ENCODE measurements around the gene IGSF6. TPM values are rescaled to one million over a fixed set of nuclear protein-coding genes. Genes with fewer than 3 reads are reported as not detected.

IGSF6 gene
- polyA plus RNA-seq, 3 donors = 86.2 to 276 (median 159) TPM

GRCh38 chr16:21614896-21615295, 37.5 kb downstream of the IGSF6 start:
- Mint-ChIP-seq H3K27me3 (ENCODE audit: low read depth in 3 of 3) (no peaks in the 10 kb centered on the region), H3K4me1 (peaks cover 95% of the 10 kb centered on the region), H3K4me3 (no peak overlapping the region), H3K36me3 (peaks cover 49 to 59% of the 10 kb centered on the region in 2 donors), H3K27ac (peak overlapping the region; percentile 10 to 95 (median 82)), H3K9me3 (no peaks in the 10 kb centered on the region)
- Histone ChIP-seq H3K27ac (ENCODE audit: low read depth in 1 of 2, low read length in 2 of 2) (peak overlapping the region in 1 of 2 donors; percentile 93), H3K79me2 (ENCODE audit: insufficient read depth, low read length) (peaks cover 100% of the 10 kb centered on the region), H3K9ac (ENCODE audit: insufficient read depth, low read length, poor library complexity, severe bottlenecking) (no peak overlapping the region), H3K4me2 (replicated peaks; ENCODE audit: extremely low read depth, low read length, poor library complexity, severe bottlenecking) (no peak overlapping the region), H3K9me3 (replicated peaks in 1 of 2; ENCODE audit: control insufficient read depth in 1 of 2, insufficient read depth in 1 of 2, low read length in 2 of 2) (no peaks in the 10 kb centered on the region), H3K27me3 (ENCODE audit: control insufficient read depth in 2 of 2, insufficient read depth in 2 of 2, low read length in 2 of 2) (no peaks in the 10 kb centered on the region), H3K4me3 (replicated peaks in 1 of 3; ENCODE audit: low read depth in 2 of 3, low read length in 3 of 3) (no peak overlapping the region), H3K4me1 (ENCODE audit: control insufficient read depth in 1 of 2, insufficient read depth in 2 of 2, low read length in 2 of 2) (peaks cover 97 to 100% of the 10 kb centered on the region in 2 donors), H2AFZ (ENCODE audit: insufficient read depth, low read depth, low read length, poor library complexity, severe bottlenecking) (no peak overlapping the region), H4K20me1 (ENCODE audit: insufficient read depth, low read length) (peaks cover 76% of the 10 kb centered on the region), H3K36me3 (replicated peaks in 1 of 2; ENCODE audit: control insufficient read depth in 1 of 2, insufficient read depth in 2 of 2, low read length in 2 of 2) (peaks cover 10 to 38% of the 10 kb centered on the region in 2 donors)
- WGBS (ENCODE audit: insufficient coverage) = 70% methylated on average over 3 of the region's 3 CpGs
- TF ChIP-seq, protein P1, sequence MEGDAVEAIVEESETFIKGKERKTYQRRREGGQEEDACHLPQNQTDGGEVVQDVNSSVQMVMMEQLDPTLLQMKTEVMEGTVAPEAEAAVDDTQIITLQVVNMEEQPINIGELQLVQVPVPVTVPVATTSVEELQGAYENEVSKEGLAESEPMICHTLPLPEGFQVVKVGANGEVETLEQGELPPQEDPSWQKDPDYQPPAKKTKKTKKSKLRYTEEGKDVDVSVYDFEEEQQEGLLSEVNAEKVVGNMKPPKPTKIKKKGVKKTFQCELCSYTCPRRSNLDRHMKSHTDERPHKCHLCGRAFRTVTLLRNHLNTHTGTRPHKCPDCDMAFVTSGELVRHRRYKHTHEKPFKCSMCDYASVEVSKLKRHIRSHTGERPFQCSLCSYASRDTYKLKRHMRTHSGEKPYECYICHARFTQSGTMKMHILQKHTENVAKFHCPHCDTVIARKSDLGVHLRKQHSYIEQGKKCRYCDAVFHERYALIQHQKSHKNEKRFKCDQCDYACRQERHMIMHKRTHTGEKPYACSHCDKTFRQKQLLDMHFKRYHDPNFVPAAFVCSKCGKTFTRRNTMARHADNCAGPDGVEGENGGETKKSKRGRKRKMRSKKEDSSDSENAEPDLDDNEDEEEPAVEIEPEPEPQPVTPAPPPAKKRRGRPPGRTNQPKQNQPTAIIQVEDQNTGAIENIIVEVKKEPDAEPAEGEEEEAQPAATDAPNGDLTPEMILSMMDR (IDR thresholded peaks at IDR 0.05) = peak; percentile 23
- DNase-seq = no peak
- intact Hi-C loops (cut with micrococcal nuclease) = loop anchor here in 1 of 2 donors (5.0 kb wide), 1 partner anchor 37 kb away; the partner anchor contains the start of gene IGSF6

- no peak for DNase-seq
- Histone ChIP-seq H3K4me1 (ENCODE audit: control insufficient read depth in 1 of 2, insufficient read depth in 2 of 2, low read length in 2 of 2) (peaks cover 97 to 100% of the 10 kb centered on the region in 2 donors), H3K27me3 (ENCODE audit: control insufficient read depth in 2 of 2, insufficient read depth in 2 of 2, low read length in 2 of 2) (no peaks in the 10 kb centered on the region), H3K27ac (ENCODE audit: low read depth in 1 of 2, low read length in 2 of 2) (peak overlapping the region in 1 of 2 donors; percentile 93), H2AFZ (ENCODE audit: insufficient read depth, low read depth, low read length, poor library complexity, severe bottlenecking) (no peak overlapping the region), H4K20me1 (ENCODE audit: insufficient read depth, low read length) (peaks cover 72% of the 10 kb centered on the region), H3K9me3 (replicated peaks in 1 of 2; ENCODE audit: control insufficient read depth in 1 of 2, insufficient read depth in 1 of 2, low read length in 2 of 2) (no peaks in the 10 kb centered on the region), H3K4me3 (replicated peaks in 1 of 3; ENCODE audit: low read depth in 2 of 3, low read length in 3 of 3) (no peak overlapping the region), H3K9ac (ENCODE audit: insufficient read depth, low read length, poor library complexity, severe bottlenecking) (no peak overlapping the region), H3K36me3 (replicated peaks in 1 of 2; ENCODE audit: control insufficient read depth in 1 of 2, insufficient read depth in 2 of 2, low read length in 2 of 2) (peaks cover 5 to 33% of the 10 kb centered on the region in 2 donors), H3K4me2 (replicated peaks; ENCODE audit: extremely low read depth, low read length, poor library complexity, severe bottlenecking) (no peak overlapping the region), H3K79me2 (ENCODE audit: insufficient read depth, low read length) (peaks cover 100% of the 10 kb centered on the region)
- Mint-ChIP-seq H3K9me3 (no peaks in the 10 kb centered on the region), H3K27ac (peak overlapping the region in 5 of 7 donors; percentile 61 to 95 (median 91)), H3K4me3 (no peak overlapping the region), H3K36me3 (peaks cover 40 to 50% of the 10 kb centered on the region in 2 donors), H3K27me3 (ENCODE audit: low read depth in 3 of 3) (no peaks in the 10 kb centered on the region), H3K4me1 (peaks cover 95% of the 10 kb centered on the region)
- WGBS (ENCODE audit: insufficient coverage) = no CpG with 5 or more reads among the region's 2 CpGs
- intact Hi-C loops (cut with micrococcal nuclease) = loop anchor here in 1 of 2 donors (5.0 kb wide), 1 partner anchor 39 kb away; the partner anchor contains the start of gene IGSF6
- TF ChIP-seq, protein P1 (IDR thresholded peaks at IDR 0.05) = no peak
Observed at GRCh38 chr16:21613781-21614180, 38.6 kb downstream of the IGSF6 start.

All from CD14-positive monocyte (primary cell).